NCI-H2196 treated with DMSO at 0.1 percent for 48 hours (cell line): ENCODE results near the gene MTM1.

ENCODE experiments used
- DNase-seq: peaks from one replicate; lab custom pipeline; 2025; ENCODE audit not compliant: unreplicated experiment; lab: John Stamatoyannopoulos, UW

Gene MTM1

GRCh38 chrX:150568320-150569154 is at the start of gene MTM1:
TSS of gene MTM1 (plus strand) at chrX:150568621. CDS start at chrX:150592615, 23,994 bp downstream.
- peak; percentile 85 for DNase-seq

GRCh38 chrX:150522494-150522893 is 45.9 kb upstream of the MTM1 start:
- no peak for DNase-seq

- DNase-seq: no peak
These were observed 43.1 kb upstream of the MTM1 start for GRCh38 chrX:150525061-150525919.

GRCh38 chrX:150526692-150527091 is 41.7 kb upstream of the MTM1 start:
- no peak for DNase-seq

- DNase-seq: no peak
These were observed 41.3 kb upstream of the MTM1 start for GRCh38 chrX:150527108-150527507.

- no peak for DNase-seq
These were observed 38.8 kb upstream of the MTM1 start for GRCh38 chrX:150529587-150529986.

GRCh38 chrX:150530821-150531220 is 37.6 kb upstream of the MTM1 start:
- no peak for DNase-seq

- no peak for DNase-seq
These were observed 37.0 kb upstream of the MTM1 start for GRCh38 chrX:150531467-150531866.

GRCh38 chrX:150533863-150534262 is 34.6 kb upstream of the MTM1 start:
- DNase-seq: no peak

- no peak for DNase-seq
These were observed 31.8 kb upstream of the MTM1 start for GRCh38 chrX:150536455-150537116.

- no peak for DNase-seq
These were observed 30.6 kb upstream of the MTM1 start for GRCh38 chrX:150537851-150538250.

- DNase-seq: no peak
These were observed 27.5 kb upstream of the MTM1 start for GRCh38 chrX:150540965-150541364.

GRCh38 chrX:150542846-150543229 is 25.6 kb upstream of the MTM1 start:
- no peak for DNase-seq

- no peak for DNase-seq
These were observed 24.9 kb upstream of the MTM1 start for GRCh38 chrX:150543230-150544155.

- no peak for DNase-seq
These were observed 24.1 kb upstream of the MTM1 start for GRCh38 chrX:150544222-150544787.

GRCh38 chrX:150544835-150545770 is 23.3 kb upstream of the MTM1 start:
- DNase-seq: no peak

GRCh38 chrX:150546711-150547153 is 21.7 kb upstream of the MTM1 start:
- no peak for DNase-seq

GRCh38 chrX:150547375-150548115 is 20.9 kb upstream of the MTM1 start:
- DNase-seq: no peak
